A549 (cell line): ENCODE measurements around the gene THBS4.

Experiments
- HDAC2 ChIP-seq: fragments of 200-600 bp; sonication (generic); IDR thresholded peaks from 2 replicates; pipeline ENCODE4 v1.6.1; 2016
- POLR2A ChIP-seq: IDR thresholded peaks from 2 replicates; pipeline ENCODE4 v1.6.1; 2012; ENCODE audit warnings: mild to moderate bottlenecking, low read length
- TF ChIP-seq, protein P1 (sequence below): fragments of >200 bp; sonication (Bioruptor Twin); formaldehyde crosslinking; IDR thresholded peaks from 3 replicates; pipeline ENCODE4 v1.5.1; 2016
- TF ChIP-seq, protein P2 (sequence below): IDR thresholded peaks from 2 replicates; pipeline ENCODE4 v1.6.1; 2012
- TF ChIP-seq, protein P3 (sequence below): fragments of 200-600 bp; sonication (generic); IDR thresholded peaks from 2 replicates; pipeline ENCODE4 v1.6.1; 2016; ENCODE audit warnings: antibody characterized with exemption, mild to moderate bottlenecking, moderate library complexity

DNA sequence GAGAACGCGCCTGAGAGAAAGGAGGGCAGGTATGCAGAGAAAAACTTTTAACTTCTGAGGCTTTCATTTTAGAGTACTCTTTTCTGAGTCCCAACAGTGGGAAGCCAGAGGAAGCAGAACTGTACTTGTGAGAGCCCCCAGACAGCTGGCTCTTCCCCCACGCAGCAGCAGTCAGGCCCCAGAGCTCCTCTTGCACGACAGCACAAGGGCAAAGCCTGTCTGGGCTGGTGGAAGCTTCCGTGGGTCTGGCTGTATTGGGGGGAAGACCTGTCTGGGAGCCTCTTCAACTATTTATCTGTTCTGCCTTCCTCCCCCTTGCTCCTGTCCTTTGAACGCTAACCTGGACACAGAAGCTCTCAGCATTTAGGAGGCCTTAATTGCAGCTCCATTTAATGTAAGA, 68.2 kb downstream of the THBS4 start:
- TF ChIP-seq POLR2A (no peak), HDAC2 (no peak)
- TF ChIP-seq, protein P1, sequence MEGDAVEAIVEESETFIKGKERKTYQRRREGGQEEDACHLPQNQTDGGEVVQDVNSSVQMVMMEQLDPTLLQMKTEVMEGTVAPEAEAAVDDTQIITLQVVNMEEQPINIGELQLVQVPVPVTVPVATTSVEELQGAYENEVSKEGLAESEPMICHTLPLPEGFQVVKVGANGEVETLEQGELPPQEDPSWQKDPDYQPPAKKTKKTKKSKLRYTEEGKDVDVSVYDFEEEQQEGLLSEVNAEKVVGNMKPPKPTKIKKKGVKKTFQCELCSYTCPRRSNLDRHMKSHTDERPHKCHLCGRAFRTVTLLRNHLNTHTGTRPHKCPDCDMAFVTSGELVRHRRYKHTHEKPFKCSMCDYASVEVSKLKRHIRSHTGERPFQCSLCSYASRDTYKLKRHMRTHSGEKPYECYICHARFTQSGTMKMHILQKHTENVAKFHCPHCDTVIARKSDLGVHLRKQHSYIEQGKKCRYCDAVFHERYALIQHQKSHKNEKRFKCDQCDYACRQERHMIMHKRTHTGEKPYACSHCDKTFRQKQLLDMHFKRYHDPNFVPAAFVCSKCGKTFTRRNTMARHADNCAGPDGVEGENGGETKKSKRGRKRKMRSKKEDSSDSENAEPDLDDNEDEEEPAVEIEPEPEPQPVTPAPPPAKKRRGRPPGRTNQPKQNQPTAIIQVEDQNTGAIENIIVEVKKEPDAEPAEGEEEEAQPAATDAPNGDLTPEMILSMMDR, result no peak
- TF ChIP-seq, protein P2, sequence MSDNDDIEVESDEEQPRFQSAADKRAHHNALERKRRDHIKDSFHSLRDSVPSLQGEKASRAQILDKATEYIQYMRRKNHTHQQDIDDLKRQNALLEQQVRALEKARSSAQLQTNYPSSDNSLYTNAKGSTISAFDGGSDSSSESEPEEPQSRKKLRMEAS, result no peak
- TF ChIP-seq, protein P3, sequence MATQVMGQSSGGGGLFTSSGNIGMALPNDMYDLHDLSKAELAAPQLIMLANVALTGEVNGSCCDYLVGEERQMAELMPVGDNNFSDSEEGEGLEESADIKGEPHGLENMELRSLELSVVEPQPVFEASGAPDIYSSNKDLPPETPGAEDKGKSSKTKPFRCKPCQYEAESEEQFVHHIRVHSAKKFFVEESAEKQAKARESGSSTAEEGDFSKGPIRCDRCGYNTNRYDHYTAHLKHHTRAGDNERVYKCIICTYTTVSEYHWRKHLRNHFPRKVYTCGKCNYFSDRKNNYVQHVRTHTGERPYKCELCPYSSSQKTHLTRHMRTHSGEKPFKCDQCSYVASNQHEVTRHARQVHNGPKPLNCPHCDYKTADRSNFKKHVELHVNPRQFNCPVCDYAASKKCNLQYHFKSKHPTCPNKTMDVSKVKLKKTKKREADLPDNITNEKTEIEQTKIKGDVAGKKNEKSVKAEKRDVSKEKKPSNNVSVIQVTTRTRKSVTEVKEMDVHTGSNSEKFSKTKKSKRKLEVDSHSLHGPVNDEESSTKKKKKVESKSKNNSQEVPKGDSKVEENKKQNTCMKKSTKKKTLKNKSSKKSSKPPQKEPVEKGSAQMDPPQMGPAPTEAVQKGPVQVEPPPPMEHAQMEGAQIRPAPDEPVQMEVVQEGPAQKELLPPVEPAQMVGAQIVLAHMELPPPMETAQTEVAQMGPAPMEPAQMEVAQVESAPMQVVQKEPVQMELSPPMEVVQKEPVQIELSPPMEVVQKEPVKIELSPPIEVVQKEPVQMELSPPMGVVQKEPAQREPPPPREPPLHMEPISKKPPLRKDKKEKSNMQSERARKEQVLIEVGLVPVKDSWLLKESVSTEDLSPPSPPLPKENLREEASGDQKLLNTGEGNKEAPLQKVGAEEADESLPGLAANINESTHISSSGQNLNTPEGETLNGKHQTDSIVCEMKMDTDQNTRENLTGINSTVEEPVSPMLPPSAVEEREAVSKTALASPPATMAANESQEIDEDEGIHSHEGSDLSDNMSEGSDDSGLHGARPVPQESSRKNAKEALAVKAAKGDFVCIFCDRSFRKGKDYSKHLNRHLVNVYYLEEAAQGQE, result no peak
